ENCODE data around the gene CYGB.
"Not testable (repeated sequence)": the region's sequence is repeated elsewhere in the genome, so short reads cannot be mapped to it uniquely, and the experiment has no call there.

DNA sequence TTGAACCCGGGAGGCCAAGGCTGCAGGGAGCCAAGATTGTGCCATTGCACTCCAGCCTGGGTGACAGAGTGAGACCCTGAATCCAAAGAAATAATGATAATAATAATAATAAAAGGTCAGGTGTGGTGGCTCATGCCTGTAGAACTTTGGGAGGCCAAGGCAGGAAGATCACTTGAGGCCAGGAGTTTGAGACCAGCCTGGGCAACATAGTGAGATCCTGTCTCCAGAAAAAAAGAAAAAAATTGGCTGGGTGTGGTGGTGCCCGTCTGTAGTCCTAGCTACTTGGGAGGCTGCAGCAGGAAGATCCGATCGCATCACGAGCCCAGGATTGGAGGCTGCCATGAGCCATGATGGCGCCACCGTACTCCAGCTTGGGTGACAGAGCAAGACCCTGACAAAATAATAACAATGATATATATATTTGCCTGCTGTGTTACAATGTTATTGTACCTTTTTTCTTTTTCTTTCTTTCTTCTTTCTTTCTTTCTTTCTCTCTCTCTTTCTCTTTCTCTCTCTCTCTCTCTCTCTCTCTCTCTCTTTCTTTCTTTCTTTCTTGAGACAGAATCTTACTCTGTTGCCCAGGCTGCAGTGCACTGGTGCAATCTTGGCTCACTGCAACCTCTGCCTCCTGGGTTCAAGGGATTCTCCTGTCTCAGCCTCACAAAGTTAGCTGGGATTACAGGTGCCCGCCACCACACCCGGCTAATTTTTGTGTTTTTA, 3.7 kb downstream of the CYGB start:
- TF ChIP-seq, protein P1, sequence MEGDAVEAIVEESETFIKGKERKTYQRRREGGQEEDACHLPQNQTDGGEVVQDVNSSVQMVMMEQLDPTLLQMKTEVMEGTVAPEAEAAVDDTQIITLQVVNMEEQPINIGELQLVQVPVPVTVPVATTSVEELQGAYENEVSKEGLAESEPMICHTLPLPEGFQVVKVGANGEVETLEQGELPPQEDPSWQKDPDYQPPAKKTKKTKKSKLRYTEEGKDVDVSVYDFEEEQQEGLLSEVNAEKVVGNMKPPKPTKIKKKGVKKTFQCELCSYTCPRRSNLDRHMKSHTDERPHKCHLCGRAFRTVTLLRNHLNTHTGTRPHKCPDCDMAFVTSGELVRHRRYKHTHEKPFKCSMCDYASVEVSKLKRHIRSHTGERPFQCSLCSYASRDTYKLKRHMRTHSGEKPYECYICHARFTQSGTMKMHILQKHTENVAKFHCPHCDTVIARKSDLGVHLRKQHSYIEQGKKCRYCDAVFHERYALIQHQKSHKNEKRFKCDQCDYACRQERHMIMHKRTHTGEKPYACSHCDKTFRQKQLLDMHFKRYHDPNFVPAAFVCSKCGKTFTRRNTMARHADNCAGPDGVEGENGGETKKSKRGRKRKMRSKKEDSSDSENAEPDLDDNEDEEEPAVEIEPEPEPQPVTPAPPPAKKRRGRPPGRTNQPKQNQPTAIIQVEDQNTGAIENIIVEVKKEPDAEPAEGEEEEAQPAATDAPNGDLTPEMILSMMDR (IDR thresholded peaks at IDR 0.05), result not testable (repeated sequence)
- TF ChIP-seq POLR2A (IDR thresholded peaks at IDR 0.05), result not testable (repeated sequence)
